Muscle of leg (tissue), 11 donors: ENCODE measurements around the gene FHIT. TPM values are rescaled to one million over a fixed set of nuclear protein-coding genes. Genes with fewer than 3 reads are reported as not detected.

ENCODE experiments used
- DNase-seq: peaks from one replicate; pipeline ENCODE4 v3.0.0; 2013
- H3K27ac ChIP-seq: one replicate; pipeline ENCODE4 v1.5.1; 2013; ENCODE audit warnings: mild to moderate bottlenecking, low read length, control low read depth
- H3K27me3 ChIP-seq: one replicate; pipeline ENCODE4 v1.6.1; 2013; ENCODE audit warnings: low read length; ENCODE audit not compliant: control insufficient read depth, insufficient read depth
- H3K36me3 ChIP-seq: one replicate; pipeline ENCODE4 v1.6.1; 2013; ENCODE audit warnings: low read length; ENCODE audit not compliant: control insufficient read depth, insufficient read depth
- H3K4me1 ChIP-seq: one replicate; pipeline ENCODE4 v1.6.1; 2013; ENCODE audit warnings: low read length; ENCODE audit not compliant: control insufficient read depth, insufficient read depth
- H3K4me3 ChIP-seq: one replicate; pipeline ENCODE4 v1.5.1; 2013; ENCODE audit warnings: low read length, control low read depth
- H3K9me3 ChIP-seq: replicated peaks from 2 replicates; pipeline ENCODE4 v1.6.1; 2013; ENCODE audit warnings: low read depth, low read length; ENCODE audit not compliant: control insufficient read depth
- WGBS: methylation state at CpG from one replicate; pipeline ENCODE4 v1.1.5; 2013; ENCODE audit warnings: missing lambda C conversion rate; ENCODE audit not compliant: insufficient coverage; 5-methylcytosine and 5-hydroxymethylcytosine counted together
- polyA plus RNA-seq, 8 donors: library from polyadenylated mRNA; unstranded; fragments of 120-200 nt; gene quantifications; one replicate each; pipeline versions ENCODE4 v1.2.1 to v1.2.3, GENCODE V29; 2013; ENCODE audit warnings: inconsistent platforms in 1 of 8, low replicate concordance in 1 of 8; ENCODE audit not compliant: insufficient read length in 8 of 8, insufficient read depth in 1 of 8
- total RNA-seq: library from RNA; stranded (reverse); fragments of 120-200 nt; gene quantifications from one replicate; pipeline ENCODE4 v1.2.4, GENCODE V29; 2013

Gene FHIT
- total and polyA plus RNA-seq, 9 donors: 4.1 to 8.0 (median 5.3) TPM

- H3K4me1 ChIP-seq: no peaks in the 10 kb centered on the region
- no peak overlapping the region for H3K27ac ChIP-seq
- 93% methylated on average over 2 of the region's 3 CpGs for WGBS
- no peaks in the 10 kb centered on the region for H3K36me3 ChIP-seq
- H3K9me3 ChIP-seq: no peaks in the 10 kb centered on the region
- DNase-seq: no peak
- H3K27me3 ChIP-seq: no peaks in the 10 kb centered on the region
- H3K4me3 ChIP-seq: no peak overlapping the region
These were observed 116.7 kb downstream of the FHIT start for GRCh38 chr3:61134532-61134931.

- Histone ChIP-seq H3K9me3 (no peaks in the 10 kb centered on the region), H3K27ac (no peak overlapping the region), H3K36me3 (no peaks in the 10 kb centered on the region), H3K4me1 (no peaks in the 10 kb centered on the region), H3K4me3 (no peak overlapping the region), H3K27me3 (no peaks in the 10 kb centered on the region)
- DNase-seq: no peak
These were observed 119.2 kb downstream of the FHIT start for GRCh38 chr3:61132062-61132461.

- no CpG with 5 or more reads among the region's 2 CpGs for WGBS
- Histone ChIP-seq H3K36me3 (no peaks in the 10 kb centered on the region), H3K4me1 (no peaks in the 10 kb centered on the region), H3K4me3 (no peak overlapping the region), H3K27me3 (no peaks in the 10 kb centered on the region), H3K9me3 (no peaks in the 10 kb centered on the region), H3K27ac (no peak overlapping the region)
- DNase-seq: no peak
These were observed 132.4 kb downstream of the FHIT start for GRCh38 chr3:61118830-61119229.

- WGBS: 86% methylated on average over 1 of the region's 7 CpGs
- H3K27me3 ChIP-seq: no peaks in the 10 kb centered on the region
- no peak overlapping the region for H3K4me3 ChIP-seq
- H3K27ac ChIP-seq: no peak overlapping the region
- DNase-seq: no peak
- H3K36me3 ChIP-seq: no peaks in the 10 kb centered on the region
- H3K9me3 ChIP-seq: no peaks in the 10 kb centered on the region
- H3K4me1 ChIP-seq: no peaks in the 10 kb centered on the region
These were observed 134.0 kb downstream of the FHIT start for GRCh38 chr3:61117045-61117898.

GRCh38 chr3:61114316-61114953 is 136.8 kb downstream of the FHIT start:
- Histone ChIP-seq H3K9me3 (no peaks in the 10 kb centered on the region), H3K4me3 (no peak overlapping the region), H3K27me3 (no peaks in the 10 kb centered on the region), H3K4me1 (no peaks in the 10 kb centered on the region), H3K27ac (no peak overlapping the region), H3K36me3 (no peaks in the 10 kb centered on the region)
- no peak for DNase-seq
- WGBS: no CpG with 5 or more reads among the region's 4 CpGs

GRCh38 chr3:61111825-61112224 is 139.4 kb downstream of the FHIT start:
- Histone ChIP-seq H3K4me1 (no peaks in the 10 kb centered on the region), H3K4me3 (no peak overlapping the region), H3K27me3 (no peaks in the 10 kb centered on the region), H3K27ac (no peak overlapping the region), H3K9me3 (no peaks in the 10 kb centered on the region), H3K36me3 (no peaks in the 10 kb centered on the region)
- 90% methylated on average over 1 of the region's 4 CpGs for WGBS
- no peak for DNase-seq

GRCh38 chr3:61110576-61110975 is 140.7 kb downstream of the FHIT start:
- Histone ChIP-seq H3K36me3 (no peaks in the 10 kb centered on the region), H3K9me3 (no peaks in the 10 kb centered on the region), H3K4me3 (no peak overlapping the region), H3K4me1 (no peaks in the 10 kb centered on the region), H3K27me3 (no peaks in the 10 kb centered on the region), H3K27ac (no peak overlapping the region)
- WGBS: 100% methylated on average over 1 of the region's 2 CpGs
- DNase-seq: no peak

GRCh38 chr3:61108247-61109019 is 142.8 kb downstream of the FHIT start:
- Histone ChIP-seq H3K27ac (no peak overlapping the region), H3K36me3 (no peaks in the 10 kb centered on the region), H3K4me1 (no peaks in the 10 kb centered on the region), H3K9me3 (no peaks in the 10 kb centered on the region), H3K27me3 (no peaks in the 10 kb centered on the region), H3K4me3 (no peak overlapping the region)
- no CpG with 5 or more reads among the region's 1 CpG for WGBS
- DNase-seq: no peak

GRCh38 chr3:61094608-61095007 is 156.6 kb downstream of the FHIT start:
- no CpG with 5 or more reads among the region's 3 CpGs for WGBS
- H3K4me1 ChIP-seq: no peaks in the 10 kb centered on the region
- no peaks in the 10 kb centered on the region for H3K36me3 ChIP-seq
- H3K4me3 ChIP-seq: no peak overlapping the region
- no peaks in the 10 kb centered on the region for H3K9me3 ChIP-seq
- no peak for DNase-seq
- no peaks in the 10 kb centered on the region for H3K27me3 ChIP-seq
- no peak overlapping the region for H3K27ac ChIP-seq

GRCh38 chr3:61093364-61093763 is 157.9 kb downstream of the FHIT start:
- Histone ChIP-seq H3K27me3 (no peaks in the 10 kb centered on the region), H3K36me3 (no peaks in the 10 kb centered on the region), H3K4me3 (no peak overlapping the region), H3K9me3 (no peaks in the 10 kb centered on the region), H3K4me1 (no peaks in the 10 kb centered on the region), H3K27ac (no peak overlapping the region)
- 100% methylated on average over 1 of the region's 2 CpGs for WGBS
- no peak for DNase-seq
